Activated naive CD8-positive, alpha-beta T cell treated with anti-CD3 and anti-CD28 coated beads, Interleukin-2, amount 50 U/mL, for 24 hours (primary cell): ENCODE data around the gene ADGRF4.

Experiments
- ATAC-seq: fragments of 150-1000 bp; cut with Tn5 transposase; one replicate; pipeline ENCODE4 v1.10.0; 2021
- DNase-seq: peaks from one replicate; pipeline ENCODE4 v3.0.0; 2021
- H3K27ac Mint-ChIP-seq: one replicate; pipeline ENCODE4 v1.8.0; 2021; ENCODE audit warnings: mild to moderate bottlenecking, mixed read lengths
- H3K27me3 Mint-ChIP-seq: one replicate; pipeline ENCODE4 v1.8.0; 2021; ENCODE audit warnings: mixed read lengths
- H3K36me3 Mint-ChIP-seq: one replicate; pipeline ENCODE4 v1.8.0; 2021; ENCODE audit warnings: low read depth, mixed read lengths
- H3K4me1 Mint-ChIP-seq: one replicate; pipeline ENCODE4 v1.8.0; 2021; ENCODE audit warnings: mixed read lengths
- H3K4me3 Mint-ChIP-seq: one replicate; pipeline ENCODE4 v1.8.0; 2021; ENCODE audit warnings: mild to moderate bottlenecking, moderate library complexity, mixed read lengths
- H3K9me3 Mint-ChIP-seq: one replicate; pipeline ENCODE4 v1.8.0; 2021; ENCODE audit warnings: mixed read lengths

The ADGRF4 gene

DNA sequence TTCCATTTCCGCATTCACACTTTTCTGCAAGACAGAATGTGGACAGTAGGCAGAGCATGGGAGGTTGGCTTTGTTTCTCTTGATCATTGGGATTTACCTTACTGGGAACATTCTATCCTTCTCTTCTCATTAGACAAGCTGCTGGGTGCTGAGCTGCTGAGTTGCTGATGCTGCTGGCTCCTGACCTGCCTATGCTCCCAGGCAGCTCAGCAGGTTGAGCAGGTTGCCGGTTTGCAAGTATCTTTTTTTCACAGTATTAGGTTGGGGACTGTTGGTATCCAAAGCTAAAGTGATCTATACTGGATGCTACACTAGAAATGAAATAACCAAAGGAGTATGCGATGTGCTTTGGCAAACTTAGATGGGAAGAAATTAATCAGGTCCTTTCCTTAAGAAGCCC is 23.7 kb upstream of the ADGRF4 start:
- Mint-ChIP-seq H3K4me1 (no peaks in the 10 kb centered on the region), H3K4me3 (no peak overlapping the region), H3K9me3 (no peaks in the 10 kb centered on the region), H3K36me3 (no peaks in the 10 kb centered on the region), H3K27me3 (peaks cover 15% of the 10 kb centered on the region), H3K27ac (no peak overlapping the region)
- ATAC-seq (no peak), DNase-seq (no peak)

DNA sequence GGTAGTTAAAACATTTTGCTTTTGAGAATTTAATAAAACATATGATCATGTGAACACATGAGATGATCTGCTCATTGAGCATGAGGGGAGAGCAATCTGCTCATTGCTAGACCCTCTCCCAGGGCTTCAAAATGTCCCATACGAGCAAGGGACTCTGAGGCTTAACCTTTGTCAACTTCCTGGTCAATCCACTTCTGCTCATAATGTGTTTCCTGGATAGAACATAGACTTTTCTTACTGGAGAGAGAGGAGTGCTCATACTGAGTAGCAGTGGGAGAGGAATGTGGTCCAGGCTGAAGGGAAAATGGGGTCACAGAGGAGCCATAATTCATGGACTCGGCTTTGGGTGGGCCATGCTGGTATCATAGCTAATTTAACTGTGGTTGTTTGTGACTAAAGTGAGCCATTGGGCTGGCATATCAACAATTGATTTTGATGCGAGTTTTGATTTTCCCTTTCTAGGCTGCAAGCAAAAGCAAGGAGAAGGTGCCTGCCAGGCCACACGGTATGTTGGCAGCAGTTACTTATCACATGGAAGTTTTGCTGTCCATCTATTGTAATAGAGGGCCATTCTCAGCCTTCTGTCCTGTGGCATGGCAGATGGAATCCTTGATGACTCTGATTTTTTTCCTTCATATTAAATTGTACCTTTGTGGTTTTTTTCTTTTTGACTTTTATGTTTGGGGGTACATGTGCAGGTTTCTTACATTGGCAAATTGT is 20.8 kb upstream of the ADGRF4 start:
- H3K4me1 Mint-ChIP-seq: no peaks in the 10 kb centered on the region
- H3K27me3 Mint-ChIP-seq: peaks cover 6% of the 10 kb centered on the region
- DNase-seq (no peak), ATAC-seq (no peak)
- H3K27ac Mint-ChIP-seq: no peak overlapping the region
- H3K4me3 Mint-ChIP-seq: no peak overlapping the region
- no peaks in the 10 kb centered on the region for H3K36me3 Mint-ChIP-seq
- H3K9me3 Mint-ChIP-seq: no peaks in the 10 kb centered on the region

DNA sequence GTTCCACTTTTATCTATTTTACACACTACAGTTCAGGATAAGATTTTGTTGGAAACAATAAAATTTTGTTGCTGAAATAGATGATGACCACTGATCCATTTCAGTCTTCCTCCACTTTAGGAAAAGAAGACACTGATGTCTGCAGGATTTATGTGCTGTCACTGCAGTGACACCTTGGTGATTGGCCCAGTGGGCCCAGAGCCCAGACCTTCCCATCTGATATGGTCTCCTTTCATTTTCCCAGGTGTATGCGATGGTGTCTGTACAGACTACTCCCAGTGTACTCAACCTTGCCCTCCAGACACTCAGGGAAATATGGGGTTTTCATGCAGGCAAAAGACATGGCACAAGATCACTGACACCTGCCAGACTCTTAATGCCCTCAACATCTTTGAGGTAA is 19.6 kb upstream of the ADGRF4 start:
- Mint-ChIP-seq H3K9me3 (no peaks in the 10 kb centered on the region), H3K27me3 (peaks cover 5% of the 10 kb centered on the region), H3K36me3 (no peaks in the 10 kb centered on the region), H3K27ac (no peak overlapping the region), H3K4me1 (no peaks in the 10 kb centered on the region), H3K4me3 (no peak overlapping the region)
- no peak for ATAC-seq
- no peak for DNase-seq

DNA sequence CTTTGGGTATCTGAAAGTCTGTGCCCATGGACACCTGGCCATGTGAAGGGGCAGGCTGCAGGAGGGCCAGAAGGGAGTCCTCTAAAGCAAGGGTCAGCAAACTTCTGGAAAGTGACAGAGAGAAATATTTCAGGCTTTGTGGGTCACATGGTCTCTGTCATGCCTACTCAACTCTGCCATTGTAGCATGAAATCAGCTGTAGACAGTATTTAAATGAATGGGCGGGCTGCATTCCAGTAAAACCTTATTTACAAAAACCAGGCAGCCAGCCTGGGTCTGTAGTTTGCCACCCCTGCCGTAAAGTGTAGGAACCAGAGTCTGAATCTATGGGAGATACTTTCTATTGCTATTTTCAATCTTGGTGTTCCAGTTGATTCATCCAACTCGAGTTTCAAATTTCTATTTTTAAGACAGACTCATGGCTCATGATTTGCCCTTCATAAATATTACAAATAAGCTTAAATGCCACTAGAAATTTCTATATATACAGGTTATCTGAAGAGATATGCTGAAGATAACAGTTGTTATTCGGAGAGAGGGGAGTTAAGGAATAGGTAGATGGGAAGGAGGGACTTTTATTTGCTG is 19.0 kb upstream of the ADGRF4 start:
- DNase-seq (no peak), ATAC-seq (no peak)
- no peaks in the 10 kb centered on the region for H3K36me3 Mint-ChIP-seq
- H3K4me1 Mint-ChIP-seq: no peaks in the 10 kb centered on the region
- H3K9me3 Mint-ChIP-seq: no peaks in the 10 kb centered on the region
- H3K4me3 Mint-ChIP-seq: no peak overlapping the region
- no peak overlapping the region for H3K27ac Mint-ChIP-seq
- H3K27me3 Mint-ChIP-seq: peaks cover 6% of the 10 kb centered on the region

DNA sequence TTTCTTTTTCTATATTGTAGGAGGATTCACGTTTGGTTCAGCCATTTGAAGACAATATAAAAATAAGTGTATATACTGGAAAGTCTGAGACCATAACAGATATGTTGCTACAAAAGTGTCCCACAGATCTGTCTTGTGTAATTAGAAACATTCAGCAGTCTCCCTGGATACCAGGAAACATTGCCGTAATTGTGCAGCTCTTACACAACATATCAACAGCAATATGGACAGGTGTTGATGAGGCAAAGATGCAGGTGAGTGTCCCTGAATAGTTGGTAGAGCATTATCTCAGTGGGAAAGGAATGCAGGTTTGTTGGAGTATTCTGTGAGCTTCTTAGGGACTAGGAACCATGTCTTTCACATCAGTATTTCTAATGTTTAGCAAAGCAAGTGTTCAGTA is 18.3 kb upstream of the ADGRF4 start:
- H3K27ac Mint-ChIP-seq: no peak overlapping the region
- no peaks in the 10 kb centered on the region for H3K9me3 Mint-ChIP-seq
- DNase-seq (no peak), ATAC-seq (no peak)
- H3K4me3 Mint-ChIP-seq: no peak overlapping the region
- no peaks in the 10 kb centered on the region for H3K36me3 Mint-ChIP-seq
- peaks cover 3% of the 10 kb centered on the region for H3K27me3 Mint-ChIP-seq
- no peaks in the 10 kb centered on the region for H3K4me1 Mint-ChIP-seq

DNA sequence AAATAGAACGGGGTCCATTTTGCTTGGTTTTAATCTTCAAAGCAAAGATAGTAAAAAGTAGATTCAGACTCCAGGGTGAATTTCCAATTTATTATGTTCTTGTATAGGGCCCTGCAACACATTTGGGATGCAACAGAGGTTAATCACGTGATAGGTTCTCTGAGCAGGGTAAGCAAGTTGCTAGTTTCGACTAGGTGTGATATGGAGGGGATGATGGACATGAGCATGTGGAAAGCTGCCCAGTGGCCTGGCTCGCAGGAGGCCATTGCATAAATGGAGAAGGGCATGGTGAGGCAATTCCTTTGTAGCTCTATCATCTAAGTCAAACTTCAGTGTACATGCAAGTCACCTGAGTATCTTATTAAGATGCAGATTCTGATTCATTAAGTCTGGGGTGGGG is 17.7 kb upstream of the ADGRF4 start:
- no peak overlapping the region for H3K27ac Mint-ChIP-seq
- peaks cover 3% of the 10 kb centered on the region for H3K27me3 Mint-ChIP-seq
- DNase-seq (no peak), ATAC-seq (no peak)
- no peaks in the 10 kb centered on the region for H3K9me3 Mint-ChIP-seq
- no peak overlapping the region for H3K4me3 Mint-ChIP-seq
- H3K36me3 Mint-ChIP-seq: no peaks in the 10 kb centered on the region
- H3K4me1 Mint-ChIP-seq: no peaks in the 10 kb centered on the region

DNA sequence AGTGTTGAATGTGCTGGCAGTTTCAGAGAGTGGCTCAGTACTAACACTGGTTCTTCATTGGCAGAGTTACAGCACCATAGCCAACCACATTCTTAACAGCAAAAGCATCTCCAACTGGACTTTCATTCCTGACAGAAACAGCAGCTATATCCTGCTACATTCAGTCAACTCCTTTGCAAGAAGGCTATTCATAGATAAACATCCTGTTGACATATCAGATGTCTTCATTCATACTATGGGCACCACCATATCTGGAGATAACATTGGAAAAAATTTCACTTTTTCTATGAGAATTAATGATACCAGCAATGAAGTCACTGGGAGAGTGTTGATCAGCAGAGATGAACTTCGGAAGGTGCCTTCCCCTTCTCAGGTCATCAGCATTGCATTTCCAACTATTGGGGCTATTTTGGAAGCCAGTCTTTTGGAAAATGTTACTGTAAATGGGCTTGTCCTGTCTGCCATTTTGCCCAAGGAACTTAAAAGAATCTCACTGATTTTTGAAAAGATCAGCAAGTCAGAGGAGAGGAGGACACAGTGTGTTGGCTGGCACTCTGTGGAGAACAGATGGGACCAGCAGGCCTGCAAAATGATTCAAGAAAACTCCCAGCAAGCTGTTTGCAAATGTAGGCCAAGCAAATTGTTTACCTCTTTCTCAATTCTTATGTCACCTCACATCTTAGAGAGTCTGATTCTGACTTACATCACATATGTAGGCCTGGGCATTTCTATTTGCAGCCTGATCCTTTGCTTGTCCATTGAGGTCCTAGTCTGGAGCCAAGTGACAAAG is 17.0 kb upstream of the ADGRF4 start:
- Mint-ChIP-seq H3K36me3 (no peaks in the 10 kb centered on the region), H3K27ac (no peak overlapping the region), H3K9me3 (no peaks in the 10 kb centered on the region), H3K4me3 (no peak overlapping the region), H3K4me1 (no peaks in the 10 kb centered on the region), H3K27me3 (peaks cover 3% of the 10 kb centered on the region)
- DNase-seq: no peak
- no peak for ATAC-seq

DNA sequence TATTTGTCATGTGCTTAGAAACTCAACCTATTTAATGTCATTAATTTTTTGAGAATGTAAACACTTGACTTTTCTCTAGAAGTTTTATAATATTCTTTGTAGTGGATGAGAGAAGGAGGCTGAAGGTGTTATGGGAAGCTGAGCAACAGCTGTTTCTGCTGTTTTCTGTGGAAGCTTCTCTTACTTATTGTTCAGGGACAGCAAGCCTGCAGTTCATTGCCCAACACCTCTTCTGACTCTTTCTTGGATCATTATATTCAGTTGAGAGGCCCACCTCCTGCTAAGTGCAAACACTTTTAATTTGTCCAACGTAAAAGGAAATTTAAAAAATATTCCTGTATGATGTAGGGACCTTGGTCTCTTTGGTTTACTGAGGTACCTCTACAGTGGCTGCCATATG is 12.0 kb upstream of the ADGRF4 start:
- Mint-ChIP-seq H3K27ac (no peak overlapping the region), H3K36me3 (no peaks in the 10 kb centered on the region), H3K4me3 (no peak overlapping the region), H3K4me1 (no peaks in the 10 kb centered on the region), H3K9me3 (no peaks in the 10 kb centered on the region), H3K27me3 (peaks cover 5% of the 10 kb centered on the region)
- no peak for DNase-seq
- ATAC-seq: no peak

DNA sequence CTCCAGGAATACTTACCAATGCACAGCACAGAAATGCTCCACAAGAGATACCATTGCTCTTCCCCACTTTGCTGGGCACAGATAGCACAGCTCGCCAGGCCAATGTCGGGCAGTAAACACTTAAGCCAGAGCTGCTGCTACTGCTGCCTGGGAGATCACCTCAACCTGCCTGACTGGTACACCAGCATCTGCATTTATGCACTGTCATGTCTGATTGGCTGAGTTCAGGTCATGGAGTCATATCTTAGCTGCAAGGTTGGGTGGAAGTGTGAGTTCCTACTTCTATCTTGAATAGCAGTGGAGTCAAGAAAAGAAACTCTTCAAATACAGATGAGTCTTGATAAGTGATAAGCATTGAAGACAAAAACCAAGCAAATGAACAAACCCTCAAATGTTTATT is 10.9 kb upstream of the ADGRF4 start:
- no peak overlapping the region for H3K4me3 Mint-ChIP-seq
- H3K36me3 Mint-ChIP-seq: no peaks in the 10 kb centered on the region
- H3K27ac Mint-ChIP-seq: no peak overlapping the region
- no peaks in the 10 kb centered on the region for H3K4me1 Mint-ChIP-seq
- DNase-seq (no peak), ATAC-seq (no peak)
- no peaks in the 10 kb centered on the region for H3K9me3 Mint-ChIP-seq
- peaks cover 5% of the 10 kb centered on the region for H3K27me3 Mint-ChIP-seq

DNA sequence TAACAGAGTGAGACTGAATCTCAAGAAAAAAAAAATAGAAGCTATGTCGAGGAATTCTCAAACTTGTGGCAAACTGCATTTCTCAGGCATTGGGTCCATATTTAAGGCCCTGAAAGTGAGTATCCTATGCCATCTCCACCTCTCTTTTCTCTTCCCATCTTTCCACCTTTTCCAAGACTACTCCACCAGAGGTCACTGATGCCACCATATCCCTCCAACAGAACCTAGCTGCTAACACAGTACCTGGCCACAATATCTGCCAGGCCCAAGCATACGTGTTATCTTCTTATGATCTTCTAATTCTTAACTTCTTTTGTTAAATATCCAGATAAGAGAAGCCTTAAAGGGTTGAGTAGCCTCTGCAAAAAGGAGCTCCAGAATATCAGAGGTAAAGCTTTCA is 8.2 kb upstream of the ADGRF4 start:
- no peaks in the 10 kb centered on the region for H3K9me3 Mint-ChIP-seq
- peaks cover 4% of the 10 kb centered on the region for H3K27me3 Mint-ChIP-seq
- H3K4me1 Mint-ChIP-seq: no peaks in the 10 kb centered on the region
- DNase-seq (no peak), ATAC-seq (no peak)
- no peaks in the 10 kb centered on the region for H3K36me3 Mint-ChIP-seq
- H3K27ac Mint-ChIP-seq: no peak overlapping the region
- no peak overlapping the region for H3K4me3 Mint-ChIP-seq

DNA sequence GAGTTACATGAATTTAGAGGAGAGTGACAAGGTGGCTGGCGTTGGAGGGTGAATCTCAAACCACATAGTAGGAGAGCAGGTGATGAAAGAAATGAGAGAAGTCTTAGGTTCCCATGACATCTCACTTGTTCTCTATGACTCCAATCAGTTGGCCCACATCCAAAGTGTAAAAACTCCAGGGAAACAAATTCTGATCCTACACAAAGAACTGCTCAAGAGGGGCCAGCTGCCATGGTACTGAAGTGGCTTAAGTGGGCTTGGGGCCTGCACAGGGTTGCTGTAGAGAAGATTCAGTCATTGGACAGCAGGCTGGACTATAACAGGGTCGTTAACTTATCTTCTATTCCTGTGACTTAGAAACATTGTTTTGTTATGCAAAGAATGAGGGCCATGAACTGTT is 7.6 kb upstream of the ADGRF4 start:
- Mint-ChIP-seq H3K4me1 (no peaks in the 10 kb centered on the region), H3K36me3 (no peaks in the 10 kb centered on the region), H3K9me3 (no peaks in the 10 kb centered on the region), H3K27ac (no peak overlapping the region), H3K27me3 (peaks cover 4% of the 10 kb centered on the region), H3K4me3 (no peak overlapping the region)
- DNase-seq (no peak), ATAC-seq (no peak)

DNA sequence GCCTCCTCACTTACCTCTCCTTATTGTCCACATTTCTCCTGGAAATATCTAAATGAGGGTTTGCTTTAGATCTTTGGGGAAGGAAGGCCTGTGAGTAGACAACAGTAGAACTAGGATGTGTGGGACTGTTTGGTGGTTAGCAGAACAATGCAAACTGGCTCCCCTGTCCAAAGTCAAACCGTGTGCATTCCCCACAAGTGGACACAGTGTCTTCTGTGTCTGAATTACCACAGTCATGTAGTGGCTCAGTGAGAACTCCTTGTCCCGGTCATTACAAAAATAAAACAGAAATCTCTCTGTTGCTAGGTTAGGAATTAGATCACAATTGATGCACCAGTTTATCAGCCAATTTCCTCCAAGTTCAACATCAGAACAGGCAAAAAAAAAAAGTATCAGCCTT is 455 bp upstream of the ADGRF4 start:
- H3K36me3 Mint-ChIP-seq: no peaks in the 10 kb centered on the region
- H3K4me1 Mint-ChIP-seq: no peaks in the 10 kb centered on the region
- no peaks in the 10 kb centered on the region for H3K27me3 Mint-ChIP-seq
- DNase-seq (no peak), ATAC-seq (no peak)
- no peak overlapping the region for H3K27ac Mint-ChIP-seq
- no peak overlapping the region for H3K4me3 Mint-ChIP-seq
- no peaks in the 10 kb centered on the region for H3K9me3 Mint-ChIP-seq

DNA sequence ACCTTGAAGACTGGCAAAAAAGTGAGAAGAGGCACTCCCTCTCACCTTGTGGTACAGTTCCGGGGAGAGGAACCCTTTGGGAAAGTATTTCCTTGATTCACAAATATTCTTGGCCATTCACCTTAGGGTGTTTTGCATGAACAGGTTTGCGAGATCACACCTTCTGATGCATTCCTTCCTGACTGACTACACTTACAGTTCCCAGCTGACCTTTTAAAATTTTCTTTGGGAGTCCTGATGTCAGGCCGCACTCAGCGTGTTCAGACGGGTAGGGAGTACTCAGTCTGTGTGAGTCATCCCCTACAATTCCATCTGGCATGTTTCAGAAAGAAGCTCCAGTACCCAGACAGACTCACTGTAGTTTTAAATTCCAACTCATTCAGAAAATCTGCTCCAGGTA is 1.7 kb downstream of the ADGRF4 start:
- no peaks in the 10 kb centered on the region for H3K27me3 Mint-ChIP-seq
- H3K27ac Mint-ChIP-seq: no peak overlapping the region
- H3K36me3 Mint-ChIP-seq: no peaks in the 10 kb centered on the region
- no peak overlapping the region for H3K4me3 Mint-ChIP-seq
- DNase-seq: no peak
- no peak for ATAC-seq
- no peaks in the 10 kb centered on the region for H3K9me3 Mint-ChIP-seq
- H3K4me1 Mint-ChIP-seq: no peaks in the 10 kb centered on the region

DNA sequence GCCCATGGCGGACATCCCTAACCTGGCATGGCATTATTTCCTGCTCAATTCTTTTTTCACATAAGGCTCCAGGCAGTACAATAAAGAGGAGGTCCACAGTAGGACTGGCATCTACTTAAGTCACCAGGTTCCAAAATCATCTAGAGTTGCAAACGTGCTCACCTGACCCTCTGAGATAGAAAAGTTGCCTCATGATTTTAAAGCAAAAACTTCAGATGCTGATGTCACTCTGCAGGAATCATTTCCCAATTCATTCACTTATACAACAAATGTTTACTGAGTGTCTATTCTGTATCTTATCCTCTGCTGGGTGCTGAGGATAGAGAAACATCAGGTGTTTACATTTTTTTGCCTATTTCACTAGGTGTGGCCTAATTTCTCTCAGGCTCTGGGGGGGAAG is 2.2 kb downstream of the ADGRF4 start:
- no peak for DNase-seq
- no peak for ATAC-seq
- Mint-ChIP-seq H3K4me1 (no peaks in the 10 kb centered on the region), H3K9me3 (no peaks in the 10 kb centered on the region), H3K36me3 (no peaks in the 10 kb centered on the region), H3K4me3 (no peak overlapping the region), H3K27me3 (no peaks in the 10 kb centered on the region), H3K27ac (no peak overlapping the region)

DNA sequence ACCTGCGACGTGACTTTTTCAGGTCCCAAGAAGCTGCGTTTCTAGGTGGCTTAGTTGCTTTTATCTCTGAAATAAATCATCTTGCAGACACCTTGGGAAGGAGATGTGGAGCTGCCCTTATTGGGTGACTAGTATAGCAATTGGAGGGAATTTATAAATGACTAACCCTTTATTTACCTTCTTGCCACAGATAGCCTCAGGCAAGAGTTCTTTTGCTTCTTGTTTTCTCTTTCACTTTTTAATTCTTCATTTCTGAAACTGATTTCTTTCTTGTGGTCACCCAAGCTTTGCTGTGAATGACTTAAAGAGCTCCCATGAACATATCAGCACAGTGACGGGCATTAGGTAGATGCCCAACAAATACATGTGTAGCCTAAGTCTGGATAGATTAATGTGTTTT is 3.0 kb downstream of the ADGRF4 start:
- Mint-ChIP-seq H3K27me3 (no peaks in the 10 kb centered on the region), H3K4me1 (no peaks in the 10 kb centered on the region), H3K27ac (no peak overlapping the region), H3K9me3 (no peaks in the 10 kb centered on the region), H3K36me3 (no peaks in the 10 kb centered on the region), H3K4me3 (no peak overlapping the region)
- ATAC-seq: peak; percentile 43
- DNase-seq: no peak
